Activated T-cell treated with anti-CD3 and anti-CD28 coated beads, Interleukin-2, amount 50 U/mL, for 72 hours (primary cell): ENCODE data around the gene PCNA. TPM values are rescaled to one million over a fixed set of nuclear protein-coding genes. Genes with fewer than 3 reads are reported as not detected.
"Not testable (repeated sequence)": the region's sequence is repeated elsewhere in the genome, so short reads cannot be mapped to it uniquely, and the experiment has no call there.

ENCODE experiments used
- ATAC-seq, 2 donors: fragments of 150-1000 bp; cut with Tn5 transposase; replicated peaks in 1 of 2; 2 replicates each; pipeline ENCODE4 v1.10.0; 2021; ENCODE audit warnings: moderate library complexity in 2 of 2, mild to moderate bottlenecking in 1 of 2
- DNase-seq, 2 donors: peaks; one replicate each; pipeline ENCODE4 v3.0.0; 2021 to 2022; ENCODE audit warnings: mixed read lengths in 1 of 2
- H3K27ac Mint-ChIP-seq: one replicate; pipeline ENCODE4 v1.8.0; 2022; ENCODE audit warnings: mild to moderate bottlenecking, moderate library complexity, mixed read lengths
- H3K27me3 Mint-ChIP-seq: one replicate; pipeline ENCODE4 v1.8.0; 2022; ENCODE audit warnings: low read depth, mixed read lengths
- H3K36me3 Mint-ChIP-seq, 2 donors: one replicate each; pipeline ENCODE4 v1.8.0; 2022; ENCODE audit warnings: mixed read lengths in 2 of 2, mild to moderate bottlenecking in 1 of 2; ENCODE audit not compliant: insufficient read depth in 2 of 2
- H3K4me1 Mint-ChIP-seq: one replicate; pipeline ENCODE4 v1.8.0; 2022; ENCODE audit warnings: low read depth, mixed read lengths
- H3K4me3 Mint-ChIP-seq, 2 donors: one replicate each; pipeline ENCODE4 v1.8.0; 2022; ENCODE audit warnings: mild to moderate bottlenecking in 2 of 2, mixed read lengths in 2 of 2, moderate library complexity in 2 of 2
- H3K9me3 Mint-ChIP-seq, 2 donors: one replicate each; pipeline ENCODE4 v1.8.0; 2022; ENCODE audit warnings: mixed read lengths in 2 of 2
- total RNA-seq, 2 donors: library from RNA; stranded (reverse); gene quantifications; one replicate each; pipeline ENCODE4 v1.2.3, GENCODE V29; 2022

The PCNA gene
- total RNA-seq, 2 donors from 2014 or later, result 383 to 474 TPM

- no peaks in the 10 kb centered on the region for H3K9me3 Mint-ChIP-seq
- ATAC-seq (no peak), DNase-seq (no peak)
- no peak overlapping the region for H3K4me3 Mint-ChIP-seq
- no peak overlapping the region for H3K27ac Mint-ChIP-seq
- H3K4me1 Mint-ChIP-seq, result peaks cover 14% of the 10 kb centered on the region
- H3K36me3 Mint-ChIP-seq, result peaks cover 9 to 38% of the 10 kb centered on the region in 2 donors
- H3K27me3 Mint-ChIP-seq, result no peaks in the 10 kb centered on the region
Measured at GRCh38 chr20:5104479-5104878, 15.3 kb downstream of the PCNA start.

GRCh38 chr20:5100684-5101347 is 18.9 kb downstream of the PCNA start:
- ATAC-seq (peak; percentile 64 to 68), DNase-seq (peak; percentile 68 to 77)
- no peaks in the 10 kb centered on the region for H3K27me3 Mint-ChIP-seq
- peaks cover 6 to 36% of the 10 kb centered on the region in 2 donors for H3K36me3 Mint-ChIP-seq
- H3K9me3 Mint-ChIP-seq, result no peaks in the 10 kb centered on the region
- peak overlapping the region; percentile 93 for H3K27ac Mint-ChIP-seq
- H3K4me1 Mint-ChIP-seq, result peaks cover 14% of the 10 kb centered on the region
- no peak overlapping the region for H3K4me3 Mint-ChIP-seq

- not testable (repeated sequence) for H3K4me3 Mint-ChIP-seq, H3K27me3 Mint-ChIP-seq, ATAC-seq, DNase-seq, H3K9me3 Mint-ChIP-seq
- Mint-ChIP-seq H3K36me3 (peaks cover 6 to 38% of the 10 kb centered on the region in 2 donors), H3K4me1 (peaks cover 14% of the 10 kb centered on the region), H3K27ac (peak overlapping the region; percentile 27)
Measured at GRCh38 chr20:5099909-5100308, 19.8 kb downstream of the PCNA start.

GRCh38 chr20:5099009-5099408 is 20.7 kb downstream of the PCNA start:
- H3K9me3 Mint-ChIP-seq, H3K27me3 Mint-ChIP-seq, H3K27ac Mint-ChIP-seq, H3K4me3 Mint-ChIP-seq, DNase-seq, ATAC-seq: not testable (repeated sequence)
- peaks cover 3 to 32% of the 10 kb centered on the region in 2 donors for H3K36me3 Mint-ChIP-seq
- peaks cover 14% of the 10 kb centered on the region for H3K4me1 Mint-ChIP-seq

GRCh38 chr20:5096463-5096862 is 23.3 kb downstream of the PCNA start:
- no peak for DNase-seq
- Mint-ChIP-seq H3K36me3 (peaks cover 1 to 22% of the 10 kb centered on the region in 2 donors), H3K9me3 (no peaks in the 10 kb centered on the region), H3K27ac (no peak overlapping the region), H3K27me3 (no peaks in the 10 kb centered on the region), H3K4me3 (no peak overlapping the region), H3K4me1 (peaks cover 8% of the 10 kb centered on the region)
- ATAC-seq, result no peak

GRCh38 chr20:5095931-5096330 is 23.8 kb downstream of the PCNA start:
- H3K9me3 Mint-ChIP-seq, result no peaks in the 10 kb centered on the region
- H3K4me3 Mint-ChIP-seq, result no peak overlapping the region
- H3K27me3 Mint-ChIP-seq, result no peaks in the 10 kb centered on the region
- H3K4me1 Mint-ChIP-seq, result peaks cover 5% of the 10 kb centered on the region
- H3K36me3 Mint-ChIP-seq, result peaks cover 1 to 22% of the 10 kb centered on the region in 2 donors
- DNase-seq (no peak), ATAC-seq (no peak)
- peak overlapping the region; percentile 28 for H3K27ac Mint-ChIP-seq

GRCh38 chr20:5095454-5095853 is 24.3 kb downstream of the PCNA start:
- Mint-ChIP-seq H3K27me3 (no peaks in the 10 kb centered on the region), H3K27ac (peak overlapping the region; percentile 23), H3K9me3 (no peaks in the 10 kb centered on the region), H3K4me1 (peaks cover 3% of the 10 kb centered on the region), H3K36me3 (peaks cover 1 to 18% of the 10 kb centered on the region in 2 donors), H3K4me3 (no peak overlapping the region)
- ATAC-seq (no peak), DNase-seq (no peak)

GRCh38 chr20:5092765-5093339 is 26.9 kb downstream of the PCNA start:
- Mint-ChIP-seq H3K27ac (no peak overlapping the region), H3K36me3 (peaks cover 0 to 7% of the 10 kb centered on the region in 2 donors), H3K4me3 (no peak overlapping the region), H3K4me1 (peaks cover 12% of the 10 kb centered on the region), H3K27me3 (no peaks in the 10 kb centered on the region), H3K9me3 (no peaks in the 10 kb centered on the region)
- ATAC-seq, result no peak
- DNase-seq, result no peak

GRCh38 chr20:5091902-5092301 is 27.9 kb downstream of the PCNA start:
- no peak for ATAC-seq

GRCh38 chr20:5090191-5090590 is 29.6 kb downstream of the PCNA start:
- peak overlapping the region; percentile 75 for H3K27ac Mint-ChIP-seq
- H3K9me3 Mint-ChIP-seq, result no peaks in the 10 kb centered on the region
- no peak overlapping the region for H3K4me3 Mint-ChIP-seq
- ATAC-seq, result peak in 1 of 2 donors; percentile 39
- peaks cover 0 to 5% of the 10 kb centered on the region in 2 donors for H3K36me3 Mint-ChIP-seq
- no peaks in the 10 kb centered on the region for H3K27me3 Mint-ChIP-seq
- H3K4me1 Mint-ChIP-seq, result peaks cover 12% of the 10 kb centered on the region
- no peak for DNase-seq

More at GRCh38 chr20:5091902-5092301, 27.9 kb downstream of the PCNA start:
- no peaks in the 10 kb centered on the region for H3K9me3 Mint-ChIP-seq
- no peak for DNase-seq
- H3K27me3 Mint-ChIP-seq, result no peaks in the 10 kb centered on the region
- H3K36me3 Mint-ChIP-seq, result peaks cover 0 to 7% of the 10 kb centered on the region in 2 donors
- no peak overlapping the region for H3K4me3 Mint-ChIP-seq
- H3K27ac Mint-ChIP-seq, result no peak overlapping the region
- peaks cover 12% of the 10 kb centered on the region for H3K4me1 Mint-ChIP-seq

GRCh38 chr20:5088688-5089087 is 31.1 kb downstream of the PCNA start:
- ATAC-seq, result no peak
- Mint-ChIP-seq H3K27ac (peak overlapping the region; percentile 8), H3K4me3 (no peak overlapping the region), H3K36me3 (peaks cover 0 to 5% of the 10 kb centered on the region in 2 donors), H3K4me1 (peaks cover 12% of the 10 kb centered on the region), H3K9me3 (no peaks in the 10 kb centered on the region), H3K27me3 (no peaks in the 10 kb centered on the region)
- no peak for DNase-seq

- DNase-seq (no peak), ATAC-seq (no peak)
- Mint-ChIP-seq H3K27me3 (no peaks in the 10 kb centered on the region), H3K4me3 (no peak overlapping the region), H3K36me3 (no peaks in the 10 kb centered on the region), H3K9me3 (no peaks in the 10 kb centered on the region), H3K27ac (peak overlapping the region; percentile 54), H3K4me1 (peaks cover 20% of the 10 kb centered on the region)
Measured at GRCh38 chr20:5085380-5085779, 34.4 kb downstream of the PCNA start.

GRCh38 chr20:5080384-5080877 is 39.3 kb downstream of the PCNA start:
- Mint-ChIP-seq H3K27ac (peak overlapping the region; percentile 53), H3K9me3 (no peaks in the 10 kb centered on the region), H3K36me3 (no peaks in the 10 kb centered on the region), H3K27me3 (no peaks in the 10 kb centered on the region), H3K4me3 (peak overlapping the region; percentile 4 to 60), H3K4me1 (peaks cover 44% of the 10 kb centered on the region)
- peak in 1 of 2 donors; percentile 18 for ATAC-seq
- peak; percentile 14 to 17 for DNase-seq
